Upper lobe of left lung (tissue), 6 donors: ENCODE data around the gene CHKA. TPM values are rescaled to one million over a fixed set of nuclear protein-coding genes. Genes with fewer than 3 reads are reported as not detected.

Experiments used
- ATAC-seq, 2 donors: fragments of 200-7000 bp; cut with Tn5 transposase; one replicate each; pipeline ENCODE4 v1.9.1; 2022; ENCODE audit warnings: mild to moderate bottlenecking in 2 of 2, moderate library complexity in 2 of 2; ENCODE audit not compliant: low FRiP score in 2 of 2
- DNase-seq, 2 donors: peaks; one replicate each; pipeline ENCODE4 v3.0.0-alpha.2; 2019 to 2020
- H3K27ac ChIP-seq, 4 donors: fragments of 200-600 bp; sonication (generic); one replicate each; pipeline ENCODE4 v1.5.1; 2016 to 2019
- H3K27me3 ChIP-seq, 4 donors: fragments of 200-600 bp; sonication (generic); one replicate each; pipeline ENCODE4 v1.5.1; 2017 to 2019
- H3K36me3 ChIP-seq, 4 donors: fragments of 200-600 bp; sonication (generic); one replicate each; pipeline ENCODE4 v1.5.1; 2016 to 2019
- H3K4me1 ChIP-seq, 4 donors: fragments of 200-600 bp; sonication (generic); one replicate each; pipeline ENCODE4 v1.5.1; 2018 to 2019
- H3K4me3 ChIP-seq, 4 donors: fragments of 200-600 bp; sonication (generic); one replicate each; pipeline ENCODE4 v1.5.1; 2017 to 2019; ENCODE audit warnings: mild to moderate bottlenecking in 2 of 4, moderate library complexity in 1 of 4
- H3K9me3 ChIP-seq, 4 donors: fragments of 200-600 bp; sonication (generic); one replicate each; pipeline ENCODE4 v1.5.1; 2018 to 2019
- CTCF ChIP-seq, 6 experiments: fragments of 450-650 bp in 4 of 6; fragments of 200-600 bp in 2 of 6; sonication (generic) in 2 of 6; IDR thresholded peaks; one replicate each; pipeline ENCODE4 v1.5.1; 2016 to 2019; ENCODE audit warnings: antibody characterized with exemption in 6 of 6
- EP300 ChIP-seq, 4 donors: sonication (generic); formaldehyde crosslinking; IDR thresholded peaks; one replicate each; pipeline ENCODE4 v1.5.1; 2017; ENCODE audit warnings: antibody characterized with exemption in 4 of 4, control low read depth in 2 of 4
- POLR2A ChIP-seq, 4 donors: fragments of 450-650 bp; IDR thresholded peaks; one replicate each; pipeline ENCODE4 v1.5.1; 2016 to 2017; ENCODE audit warnings: antibody characterized with exemption in 4 of 4, mild to moderate bottlenecking in 2 of 4
- POLR2AphosphoS5 ChIP-seq, 2 donors: sonication (generic); formaldehyde crosslinking; IDR thresholded peaks; one replicate each; pipeline ENCODE4 v1.5.1; 2017; ENCODE audit warnings: antibody characterized with exemption in 2 of 2
- WGBS, 2 donors: methylation state at CpG; one replicate each; pipeline ENCODE4 v1.1.5; 2017 to 2018; 5-methylcytosine and 5-hydroxymethylcytosine counted together
- total RNA-seq, 6 donors: library from RNA; depleted of rRNA in 4 of 6; stranded (reverse); fragments of >200 nt in 4 of 6; gene quantifications; one replicate each; pipeline versions ENCODE4 v1.1.0 to v1.2.1, GENCODE V29; 2016 to 2021
- donor health status: DM: no; HTN: no; CAD: no; lungs with moderate emphysema.
- donor health status: DM: no; HTN: yes; CAD: no; lungs with severe emphysema.

CHKA gene
- total RNA-seq, 6 donors from 2014 or later = 34.5 to 128 (median 59.1) TPM

GRCh38 chr11:68031144-68031464, 90.1 kb downstream of the CHKA start:
- Histone ChIP-seq H3K27me3 (no peaks in the 10 kb centered on the region), H3K27ac (peak overlapping the region; percentile 86 to 92 (median 90)), H3K4me3 (peak overlapping the region; percentile 70 to 90 (median 85)), H3K4me1 (peaks cover 16 to 50% (median 25%) of the 10 kb centered on the region in 4 donors), H3K9me3 (no peaks in the 10 kb centered on the region), H3K36me3 (peaks cover 0 to 40% (median 22%) of the 10 kb centered on the region in 4 donors)
- ATAC-seq = peak; percentile 26 to 28
- no peak for TF ChIP-seq CTCF (IDR thresholded peaks at IDR 0.05)
- no peak for TF ChIP-seq POLR2AphosphoS5 (IDR thresholded peaks at IDR 0.05)
- no peak for TF ChIP-seq EP300 (IDR thresholded peaks at IDR 0.05)
- TF ChIP-seq POLR2A (IDR thresholded peaks at IDR 0.05) = no peak
- WGBS, 2 donors = 16 to 18% methylated on average over 8 to 10 of the region's 10 CpGs
- no peak for DNase-seq

GRCh38 chr11:68030318-68031143, 90.7 kb downstream of the CHKA start, which contains the start of gene NDUFS8:
NDUFS8 (plus strand) TSS chr11:68030681; CDS start chr11:68032152, 1,471 bp downstream.
- Histone ChIP-seq H3K9me3 (no peaks in the 10 kb centered on the region), H3K4me1 (peaks cover 14 to 45% (median 22%) of the 10 kb centered on the region in 4 donors), H3K4me3 (peak within 1 kb of the TSS; percentile 70 to 90 (median 85)), H3K27me3 (no peaks in the 10 kb centered on the region), H3K36me3 (peaks cover 0 to 46% (median 26%) of the 10 kb centered on the region in 4 donors), H3K27ac (peak within 1 kb of the TSS; percentile 86 to 92 (median 90))
- no peak for TF ChIP-seq EP300 (IDR thresholded peaks at IDR 0.05)
- TF ChIP-seq CTCF (IDR thresholded peaks at IDR 0.05) = peak in 1 of 6 experiments; percentile 12
- peak in 3 of 4 donors; percentile 55 to 77 (median 58) for TF ChIP-seq POLR2A (IDR thresholded peaks at IDR 0.05)
- peak; percentile 61 to 78 for TF ChIP-seq POLR2AphosphoS5 (IDR thresholded peaks at IDR 0.05)
- 0% methylated on average over 21 to 55 of the region's 56 CpGs for WGBS, 2 donors
- peak; percentile 96 to 97 for ATAC-seq
- peak; percentile 94 to 98 for DNase-seq

GRCh38 chr11:68028802-68029545, 92.2 kb downstream of the CHKA start:
- no peaks in the 10 kb centered on the region for H3K27me3 ChIP-seq
- H3K4me1 ChIP-seq = peaks cover 14 to 40% (median 22%) of the 10 kb centered on the region in 4 donors
- TF ChIP-seq CTCF (IDR thresholded peaks at IDR 0.05) (no peak), POLR2AphosphoS5 (IDR thresholded peaks at IDR 0.05) (no peak), POLR2A (IDR thresholded peaks at IDR 0.05) (no peak), EP300 (IDR thresholded peaks at IDR 0.05) (no peak)
- WGBS, 2 donors = 67 to 89% methylated on average over 11 to 12 of the region's 12 CpGs
- no peak overlapping the region for H3K4me3 ChIP-seq
- H3K27ac ChIP-seq = peak overlapping the region in 1 of 4 donors; percentile 92
- no peak for ATAC-seq
- no peaks in the 10 kb centered on the region for H3K9me3 ChIP-seq
- H3K36me3 ChIP-seq = peaks cover 0 to 56% (median 31%) of the 10 kb centered on the region in 4 donors
- DNase-seq = no peak

GRCh38 chr11:68027667-68028066, 93.5 kb downstream of the CHKA start:
- no peaks in the 10 kb centered on the region for H3K27me3 ChIP-seq
- ATAC-seq = no peak
- TF ChIP-seq POLR2AphosphoS5 (IDR thresholded peaks at IDR 0.05) = no peak
- no peak for TF ChIP-seq CTCF (IDR thresholded peaks at IDR 0.05)
- TF ChIP-seq EP300 (IDR thresholded peaks at IDR 0.05) = no peak
- TF ChIP-seq POLR2A (IDR thresholded peaks at IDR 0.05) = no peak
- H3K27ac ChIP-seq = no peak overlapping the region
- H3K36me3 ChIP-seq = peaks cover 0 to 46% (median 31%) of the 10 kb centered on the region in 4 donors
- H3K4me3 ChIP-seq = no peak overlapping the region
- peak in 1 of 2 donors; percentile 84 for DNase-seq
- WGBS, 2 donors = 92 to 97% methylated on average over 15 to 21 of the region's 21 CpGs
- H3K9me3 ChIP-seq = no peaks in the 10 kb centered on the region
- peaks cover 14 to 27% (median 21%) of the 10 kb centered on the region in 4 donors for H3K4me1 ChIP-seq
